ENCODE results near the gene ESYT1.
A peak's percentile ranks its signal among the peaks of the same experiment; 100 is the strongest.

ESYT1 gene

GRCh38 chr12:56152132-56152755 is 24.2 kb downstream of the ESYT1 start, which contains the start of gene MYL6B:
Gene MYL6B, plus strand, starts transcription at chr12:56152587. Its CDS starts 1,332 bp downstream, at chr12:56153919.
- peak within 1 kb of the TSS; percentile 69 for H3K4me3 ChIP-seq (ENCODE audit: low read length)
- no peak for TF ChIP-seq ZNF274 (IDR thresholded peaks at IDR 0.05; ENCODE audit: low read depth, low read length)

DNA sequence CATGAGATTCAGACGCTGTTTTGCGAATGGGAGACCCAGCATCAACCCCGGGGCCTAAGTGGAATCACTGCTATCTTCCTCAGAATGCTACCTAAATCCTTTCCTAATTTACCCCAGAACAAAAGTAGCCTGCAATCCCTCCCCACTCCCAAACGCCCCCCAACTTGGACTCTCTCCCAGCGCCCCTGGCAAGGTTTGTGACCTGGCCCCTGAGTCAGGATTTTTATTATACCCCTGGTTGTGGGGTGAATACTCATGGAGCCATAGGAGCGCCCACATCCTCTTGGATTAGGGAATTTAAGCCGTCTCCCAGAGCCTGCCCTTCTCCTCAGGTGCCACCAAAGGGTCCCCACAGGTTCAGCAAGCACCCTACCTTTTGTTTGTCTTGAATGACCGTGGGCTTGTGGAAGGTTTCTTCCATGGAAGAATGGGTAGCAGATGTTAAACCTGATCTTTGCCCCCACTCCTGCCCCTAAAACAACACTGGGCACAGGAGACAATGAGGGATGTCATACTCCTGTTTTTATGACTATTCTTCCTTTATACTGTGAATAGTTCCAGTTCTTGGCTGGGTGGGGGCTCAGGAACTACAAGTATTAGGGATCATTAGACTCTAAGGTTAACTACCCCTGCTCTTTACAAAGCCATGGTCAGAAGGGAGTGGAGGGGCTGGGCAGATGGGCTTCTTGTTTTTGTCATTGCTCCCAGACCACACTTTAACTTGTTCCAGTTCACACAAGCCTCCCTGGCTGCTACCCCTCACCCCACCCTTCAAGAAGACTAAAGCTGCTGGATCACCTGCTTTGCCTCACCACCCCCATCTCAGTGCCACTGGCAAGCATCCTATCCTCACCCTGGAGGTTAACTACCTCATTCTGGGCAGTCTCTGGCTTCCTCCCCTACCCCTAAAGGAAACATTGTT is 24.9 kb downstream of the ESYT1 start:
- H3K4me3 ChIP-seq (ENCODE audit: low read length): peak overlapping the region; percentile 69
- TF ChIP-seq ZNF274 (IDR thresholded peaks at IDR 0.05; ENCODE audit: low read depth, low read length): no peak

DNA sequence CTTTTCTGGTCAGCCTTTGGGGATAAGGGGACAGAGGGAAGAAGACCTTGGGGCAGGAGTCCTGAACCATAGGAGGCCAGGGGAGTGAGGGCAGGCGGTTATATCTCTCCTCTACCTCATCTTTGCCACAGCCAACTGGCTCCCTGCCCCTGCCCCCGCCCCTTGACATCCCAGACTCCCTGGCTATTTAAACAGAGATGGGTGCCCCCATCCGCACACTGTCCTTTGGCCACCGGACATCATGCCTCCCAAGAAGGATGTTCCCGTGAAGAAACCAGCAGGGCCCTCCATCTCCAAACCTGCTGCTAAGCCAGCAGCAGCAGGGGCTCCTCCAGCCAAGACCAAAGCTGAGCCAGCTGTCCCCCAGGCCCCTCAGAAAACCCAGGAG is 25.6 kb downstream of the ESYT1 start:
- no peak for TF ChIP-seq ZNF274 (IDR thresholded peaks at IDR 0.05; ENCODE audit: low read depth, low read length)
- no peak overlapping the region for H3K4me3 ChIP-seq (ENCODE audit: low read length)

- no peak overlapping the region for H3K4me3 ChIP-seq (ENCODE audit: low read length)
- TF ChIP-seq ZNF274 (IDR thresholded peaks at IDR 0.05; ENCODE audit: low read depth, low read length): no peak
These were observed 26.2 kb downstream of the ESYT1 start for GRCh38 chr12:56154246-56154771.

DNA sequence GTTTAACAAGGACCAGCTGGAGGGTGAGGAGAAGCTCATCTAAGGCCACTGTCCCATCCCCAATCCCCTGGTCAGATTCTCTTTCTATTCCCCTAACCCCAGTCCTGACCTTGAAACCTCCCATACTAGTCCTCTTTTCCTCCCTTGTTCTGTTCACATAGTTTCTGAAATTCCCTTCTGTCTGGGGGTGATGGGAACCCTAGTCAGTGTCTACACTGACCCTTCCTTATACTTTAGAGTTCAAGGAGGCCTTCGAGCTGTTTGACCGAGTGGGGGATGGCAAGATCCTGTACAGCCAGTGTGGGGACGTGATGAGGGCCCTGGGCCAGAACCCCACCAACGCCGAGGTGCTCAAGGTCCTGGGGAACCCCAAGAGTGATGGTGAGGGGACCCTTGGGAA is 26.8 kb downstream of the ESYT1 start:
- TF ChIP-seq ZNF274 (IDR thresholded peaks at IDR 0.05; ENCODE audit: low read depth, low read length): no peak
- no peak overlapping the region for H3K4me3 ChIP-seq (ENCODE audit: low read length)

GRCh38 chr12:56155256-56155845 is 27.3 kb downstream of the ESYT1 start:
- TF ChIP-seq ZNF274 (IDR thresholded peaks at IDR 0.05; ENCODE audit: low read depth, low read length): no peak
- H3K4me3 ChIP-seq (ENCODE audit: low read length): no peak overlapping the region

DNA sequence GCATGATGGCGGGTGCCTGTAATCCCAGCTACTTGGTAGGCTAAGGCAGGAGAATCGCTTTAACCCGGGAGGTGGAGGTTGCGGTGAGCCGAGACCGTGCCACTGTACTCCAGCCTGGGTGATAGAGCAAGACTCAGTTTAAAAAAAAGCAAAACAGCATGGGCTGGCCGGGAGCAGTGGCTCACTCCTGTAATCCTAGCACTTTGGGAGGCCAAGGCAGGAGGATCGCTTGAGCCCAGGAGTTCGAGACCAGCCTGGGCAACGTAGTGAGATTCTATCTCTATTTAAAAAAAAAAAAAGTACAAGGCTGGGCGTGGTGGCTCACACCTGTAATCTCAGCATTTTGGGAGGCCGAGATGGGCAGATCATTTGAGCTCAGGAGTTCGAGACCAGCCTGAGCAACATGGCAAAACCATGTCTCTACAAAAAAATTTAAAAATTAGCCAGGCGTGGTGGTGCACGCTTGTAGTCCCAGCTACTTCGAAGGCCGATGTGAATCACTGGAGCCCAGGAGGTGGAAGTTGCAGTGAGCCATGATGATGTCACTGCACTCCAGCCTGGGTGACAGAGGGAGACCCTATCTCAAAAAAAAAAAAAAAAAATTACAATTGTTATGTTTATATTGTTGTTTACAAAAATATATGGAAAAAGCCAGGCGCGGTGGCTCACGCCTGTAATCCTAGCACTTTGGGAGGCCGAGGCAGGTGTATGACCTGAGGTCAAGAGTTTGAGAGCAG is 28.6 kb downstream of the ESYT1 start:
- peak overlapping the region; percentile 68; the same call in 1 of the 2 replicates for H3K4me3 ChIP-seq (ENCODE audit: low read length)

GRCh38 chr12:56157201-56158028 is 29.3 kb downstream of the ESYT1 start:
- TF ChIP-seq ZNF274 (IDR thresholded peaks at IDR 0.05; ENCODE audit: low read depth, low read length): no peak
- H3K4me3 ChIP-seq (ENCODE audit: low read length): peak overlapping the region; percentile 68; the same call in 1 of the 2 replicates

DNA sequence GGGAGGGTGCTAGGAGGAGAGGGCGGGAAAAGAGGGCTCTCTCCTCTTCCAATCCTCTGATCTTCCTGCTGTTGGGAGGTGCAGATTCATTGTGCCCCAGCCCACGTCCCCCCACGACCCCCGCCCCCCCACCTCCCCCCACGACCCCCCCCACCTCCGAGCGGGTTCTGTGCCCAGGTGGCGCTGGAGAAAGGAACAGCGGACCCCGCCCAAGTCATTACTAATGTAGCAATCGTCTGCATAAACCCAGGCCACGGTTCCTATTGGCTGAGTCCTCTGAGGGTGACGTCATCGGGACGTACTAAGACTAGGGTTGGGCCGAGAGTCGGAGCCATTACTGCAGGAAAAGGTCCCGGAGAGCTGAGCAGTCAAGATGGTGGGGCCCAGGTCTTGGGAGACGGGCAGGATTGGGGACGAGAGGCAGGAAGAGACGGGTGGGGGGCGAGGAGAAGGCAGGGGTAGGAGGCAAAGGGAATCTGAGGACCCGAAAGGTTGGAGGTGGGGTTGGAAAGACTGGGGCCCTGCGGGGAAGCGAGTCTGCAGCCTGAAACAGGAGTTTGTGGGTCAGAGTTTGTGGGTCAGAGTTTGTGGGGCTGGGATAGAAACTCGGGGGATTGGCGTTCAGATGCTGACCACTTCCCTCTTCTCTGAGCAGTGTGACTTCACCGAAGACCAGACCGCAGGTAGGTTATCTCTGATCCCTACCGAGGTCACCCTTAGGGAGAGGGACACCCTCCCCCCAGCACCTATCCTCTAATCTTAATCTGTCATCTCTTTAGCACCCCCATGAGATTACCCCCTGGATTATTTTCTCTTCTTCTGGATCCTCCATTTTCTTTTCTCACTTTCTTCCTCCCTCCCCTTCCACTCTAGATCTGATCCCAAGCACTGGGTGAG is 30.2 kb downstream of the ESYT1 start, which contains the start of gene MYL6:
MYL6 (plus strand) TSS at position 331 of the 897 bp plus-strand sequence; CDS start at position 374, 43 bp downstream.
- TF ChIP-seq ZNF274 (IDR thresholded peaks at IDR 0.05; ENCODE audit: low read depth, low read length): no peak
- H3K4me3 ChIP-seq (ENCODE audit: low read length): peak within 1 kb of the TSS; percentile 86

DNA sequence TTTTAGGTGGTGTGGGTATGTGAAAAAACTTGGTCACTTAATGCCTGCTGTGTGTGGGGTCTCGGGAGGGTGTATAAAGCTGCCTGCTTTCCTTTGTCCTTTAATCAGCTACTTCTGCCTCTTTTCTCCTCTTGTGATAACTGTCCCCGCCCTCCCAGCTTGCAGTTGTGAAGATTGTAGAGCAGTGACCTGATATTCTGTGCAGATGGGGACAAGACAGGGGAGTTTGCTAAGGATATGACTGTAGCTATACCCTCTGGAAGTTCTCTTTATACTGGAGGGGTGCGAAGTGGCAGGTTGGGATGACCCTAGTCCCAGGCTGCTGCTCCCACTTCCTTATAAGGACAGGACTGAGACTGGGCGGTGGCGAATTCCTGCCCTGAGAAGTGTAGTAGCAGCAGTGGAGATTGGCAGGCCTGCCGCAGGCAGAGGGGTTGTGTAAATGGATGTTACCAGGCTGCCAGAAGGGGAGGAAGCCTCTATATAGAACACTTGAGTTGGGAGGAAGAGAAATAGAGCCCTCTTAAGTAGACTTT is 30.9 kb downstream of the ESYT1 start:
- H3K4me3 ChIP-seq (ENCODE audit: low read length): peak overlapping the region; percentile 86
- TF ChIP-seq ZNF274 (IDR thresholded peaks at IDR 0.05; ENCODE audit: low read depth, low read length): no peak

- H3K4me3 ChIP-seq (ENCODE audit: low read length): peak overlapping the region; percentile 86
- TF ChIP-seq ZNF274 (IDR thresholded peaks at IDR 0.05; ENCODE audit: low read depth, low read length): no peak
These were observed 31.6 kb downstream of the ESYT1 start for GRCh38 chr12:56159482-56160192.
